ENCODE data around the gene CLEC6A. TPM values are rescaled to one million over a fixed set of nuclear protein-coding genes. Genes with fewer than 3 reads are reported as not detected.
"Not testable (repeated sequence)": the region's sequence is repeated elsewhere in the genome, so short reads cannot be mapped to it uniquely, and the experiment has no call there.

Gene CLEC6A
- polyA plus RNA-seq (2013, experiment 1 of 4): not detected
- 0.18 TPM for polyA plus RNA-seq (2013, experiment 2 of 4)
- polyA plus RNA-seq (2013, experiment 3 of 4): not detected
- not detected for polyA plus RNA-seq (2013, experiment 4 of 4)

GRCh38 chr12:8455727-8456360 is at the start of gene CLEC6A:
Gene CLEC6A (plus strand): TSS chr12:8455962. CDS start chr12:8456112, 150 bp downstream.
- Histone ChIP-seq H3K4me3 (ENCODE audit: insufficient read depth, low read depth, low read length) (no peak within 1 kb of the TSS), H3K36me3 (ENCODE audit: control insufficient read depth, insufficient read depth, low read length) (no peaks in the 10 kb centered on the region), H3K9me3 (ENCODE audit: control insufficient read depth, low read length) (no peaks in the 10 kb centered on the region), H3K27ac (ENCODE audit: insufficient read depth, low read depth, low read length, poor library complexity, severe bottlenecking) (no peak within 1 kb of the TSS), H3K4me1 (ENCODE audit: control insufficient read depth, insufficient read depth, low read length) (no peaks in the 10 kb centered on the region), H3K27me3 (ENCODE audit: control insufficient read depth, insufficient read depth, low read length, poor library complexity, severe bottlenecking) (no peaks in the 10 kb centered on the region)
- 93 to 94% methylated on average over 2 of the region's 2 CpGs for WGBS, 2 experiments

DNA sequence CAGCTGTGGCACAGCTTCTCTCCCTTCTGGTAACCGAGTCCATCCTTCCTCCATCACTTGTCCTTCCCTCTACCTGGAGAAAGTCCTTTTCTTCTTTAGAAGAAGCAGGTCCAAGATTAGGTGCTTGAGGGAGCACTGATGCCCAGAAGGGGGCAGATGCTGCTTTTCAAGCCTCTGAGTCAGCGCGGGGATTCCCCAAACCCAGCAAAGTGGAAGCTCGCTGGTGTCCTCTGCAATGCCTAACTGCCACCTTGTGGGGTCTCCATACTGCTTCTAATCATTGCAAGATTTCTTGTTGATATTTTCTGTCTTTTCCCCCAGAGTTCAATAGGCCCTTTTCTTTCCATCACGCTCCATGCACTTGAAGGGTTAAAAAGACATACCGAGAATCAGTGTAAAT is 36.2 kb upstream of the CLEC6A start:
- H3K4me3 ChIP-seq (ENCODE audit: insufficient read depth, low read depth, low read length); H3K27ac ChIP-seq (ENCODE audit: insufficient read depth, low read depth, low read length, poor library complexity, severe bottlenecking); H3K27me3 ChIP-seq (ENCODE audit: control insufficient read depth, insufficient read depth, low read length, poor library complexity, severe bottlenecking); H3K36me3 ChIP-seq (ENCODE audit: control insufficient read depth, insufficient read depth, low read length); H3K9me3 ChIP-seq (ENCODE audit: control insufficient read depth, low read length); H3K4me1 ChIP-seq (ENCODE audit: control insufficient read depth, insufficient read depth, low read length): not testable (repeated sequence)
- WGBS, 2 experiments: no CpG with 5 or more reads among the region's 6 CpGs

DNA sequence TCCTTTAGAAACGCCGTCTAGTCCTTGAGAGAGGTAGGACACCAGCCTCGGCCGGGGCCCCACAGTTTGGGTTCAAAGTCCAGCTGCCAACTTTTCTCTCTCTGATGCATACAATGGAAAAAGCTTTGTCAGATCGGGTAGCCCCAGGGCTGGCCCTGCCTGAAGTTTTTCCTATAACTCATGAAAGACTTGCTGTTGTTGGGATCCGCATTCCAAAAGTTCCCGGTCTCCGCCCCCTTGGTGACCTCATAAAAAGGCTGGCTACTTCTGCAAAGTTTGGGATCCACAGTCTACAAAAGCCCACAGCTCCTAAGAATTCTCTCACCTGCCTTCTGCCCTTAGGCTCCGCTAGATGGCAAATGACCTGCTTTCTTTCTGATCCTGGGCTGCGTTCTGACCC is 35.3 kb upstream of the CLEC6A start:
- H3K27ac ChIP-seq (ENCODE audit: insufficient read depth, low read depth, low read length, poor library complexity, severe bottlenecking): no peak overlapping the region
- no peaks in the 10 kb centered on the region for H3K9me3 ChIP-seq (ENCODE audit: control insufficient read depth, low read length)
- H3K27me3 ChIP-seq (ENCODE audit: control insufficient read depth, insufficient read depth, low read length, poor library complexity, severe bottlenecking): no peaks in the 10 kb centered on the region
- H3K36me3 ChIP-seq (ENCODE audit: control insufficient read depth, insufficient read depth, low read length): no peaks in the 10 kb centered on the region
- H3K4me3 ChIP-seq (ENCODE audit: insufficient read depth, low read depth, low read length): no peak overlapping the region
- H3K4me1 ChIP-seq (ENCODE audit: control insufficient read depth, insufficient read depth, low read length): no peaks in the 10 kb centered on the region
- WGBS, 2 experiments: no CpG with 5 or more reads among the region's 10 CpGs

DNA sequence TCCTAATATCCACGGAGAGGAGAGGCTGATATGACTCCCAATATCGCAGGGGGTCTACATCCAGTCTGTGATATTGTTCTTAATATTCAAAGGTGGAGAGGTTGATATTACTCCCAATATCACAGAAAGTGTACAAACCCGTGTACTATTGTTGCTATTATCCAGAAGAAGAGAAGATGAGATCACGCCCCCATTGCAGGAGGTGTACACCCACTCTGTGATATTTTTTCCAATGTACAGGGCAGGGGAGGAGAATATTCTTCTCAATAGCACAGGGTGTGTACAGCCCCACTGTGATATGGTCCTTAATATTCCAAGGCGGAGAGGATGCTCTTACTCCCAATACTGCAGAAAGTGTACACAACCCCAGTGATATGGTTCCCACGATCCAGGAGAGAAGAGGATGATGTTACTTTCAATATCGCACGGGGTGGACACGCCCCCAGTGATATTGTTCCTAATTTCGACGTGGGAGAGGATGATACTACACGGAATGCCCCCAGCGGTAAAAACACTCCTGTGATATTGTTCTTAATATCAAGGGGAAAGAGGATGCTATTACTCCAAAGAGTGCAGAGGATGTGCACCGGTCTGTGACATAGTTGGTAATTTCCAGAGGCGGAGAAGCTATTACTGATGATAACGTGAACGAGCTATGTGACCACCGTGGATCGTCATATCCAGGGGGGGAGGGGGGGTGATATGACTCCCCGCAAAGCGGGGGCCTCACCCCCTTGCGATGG is 11.1 kb upstream of the CLEC6A start:
- H3K4me1 ChIP-seq (ENCODE audit: control insufficient read depth, insufficient read depth, low read length); H3K9me3 ChIP-seq (ENCODE audit: control insufficient read depth, low read length); H3K4me3 ChIP-seq (ENCODE audit: insufficient read depth, low read depth, low read length); H3K27me3 ChIP-seq (ENCODE audit: control insufficient read depth, insufficient read depth, low read length, poor library complexity, severe bottlenecking); H3K36me3 ChIP-seq (ENCODE audit: control insufficient read depth, insufficient read depth, low read length); H3K27ac ChIP-seq (ENCODE audit: insufficient read depth, low read depth, low read length, poor library complexity, severe bottlenecking): not testable (repeated sequence)
- WGBS, 2 experiments: 95% methylated on average over 17 to 22 of the region's 22 CpGs

- Histone ChIP-seq H3K4me3 (ENCODE audit: insufficient read depth, low read depth, low read length) (no peak overlapping the region), H3K27ac (ENCODE audit: insufficient read depth, low read depth, low read length, poor library complexity, severe bottlenecking) (no peak overlapping the region), H3K4me1 (ENCODE audit: control insufficient read depth, insufficient read depth, low read length) (no peaks in the 10 kb centered on the region), H3K9me3 (ENCODE audit: control insufficient read depth, low read length) (no peaks in the 10 kb centered on the region), H3K36me3 (ENCODE audit: control insufficient read depth, insufficient read depth, low read length) (no peaks in the 10 kb centered on the region), H3K27me3 (ENCODE audit: control insufficient read depth, insufficient read depth, low read length, poor library complexity, severe bottlenecking) (no peaks in the 10 kb centered on the region)
- 92 to 94% methylated on average over 1 of the region's 2 CpGs for WGBS, 2 experiments
Observed at GRCh38 chr12:8445731-8446130, 10.0 kb upstream of the CLEC6A start.

- 94% methylated on average over 35 of the region's 35 CpGs for WGBS, 2 experiments
- H3K27ac ChIP-seq (ENCODE audit: insufficient read depth, low read depth, low read length, poor library complexity, severe bottlenecking): no peak overlapping the region
- no peaks in the 10 kb centered on the region for H3K36me3 ChIP-seq (ENCODE audit: control insufficient read depth, insufficient read depth, low read length)
- no peak overlapping the region for H3K4me3 ChIP-seq (ENCODE audit: insufficient read depth, low read depth, low read length)
- no peaks in the 10 kb centered on the region for H3K9me3 ChIP-seq (ENCODE audit: control insufficient read depth, low read length)
- H3K4me1 ChIP-seq (ENCODE audit: control insufficient read depth, insufficient read depth, low read length): no peaks in the 10 kb centered on the region
- no peaks in the 10 kb centered on the region for H3K27me3 ChIP-seq (ENCODE audit: control insufficient read depth, insufficient read depth, low read length, poor library complexity, severe bottlenecking)
Observed at GRCh38 chr12:8446642-8447547, 8.9 kb upstream of the CLEC6A start.

DNA sequence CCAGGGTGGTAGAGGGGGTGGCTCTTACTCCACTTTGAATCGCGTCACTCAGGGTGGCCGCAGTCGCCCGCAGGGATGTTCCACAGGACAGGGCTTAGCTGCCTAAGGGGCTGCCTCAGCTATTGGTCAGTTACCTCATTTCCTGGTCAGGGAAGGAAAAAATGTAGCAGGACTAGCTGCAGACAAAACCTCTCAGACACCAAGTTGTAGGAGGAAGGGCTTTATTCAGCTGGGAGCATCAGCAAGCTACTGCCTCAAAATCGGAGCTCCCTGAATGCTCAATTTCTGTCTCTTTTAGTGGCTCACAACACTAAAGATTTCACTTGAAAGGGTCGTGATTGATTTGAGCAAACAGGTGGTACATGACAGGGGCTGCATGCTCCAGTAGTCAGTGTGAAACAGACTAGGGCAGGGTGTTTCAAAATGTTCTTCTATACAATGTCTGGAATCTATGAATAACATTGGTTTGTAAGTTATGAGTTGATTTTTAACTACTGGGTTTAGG is 6.4 kb upstream of the CLEC6A start:
- no peaks in the 10 kb centered on the region for H3K4me1 ChIP-seq (ENCODE audit: control insufficient read depth, insufficient read depth, low read length)
- no peaks in the 10 kb centered on the region for H3K36me3 ChIP-seq (ENCODE audit: control insufficient read depth, insufficient read depth, low read length)
- H3K9me3 ChIP-seq (ENCODE audit: control insufficient read depth, low read length): no peaks in the 10 kb centered on the region
- H3K27ac ChIP-seq (ENCODE audit: insufficient read depth, low read depth, low read length, poor library complexity, severe bottlenecking): no peak overlapping the region
- H3K27me3 ChIP-seq (ENCODE audit: control insufficient read depth, insufficient read depth, low read length, poor library complexity, severe bottlenecking): no peaks in the 10 kb centered on the region
- 68 to 71% methylated on average over 7 of the region's 7 CpGs for WGBS, 2 experiments
- no peak overlapping the region for H3K4me3 ChIP-seq (ENCODE audit: insufficient read depth, low read depth, low read length)

DNA sequence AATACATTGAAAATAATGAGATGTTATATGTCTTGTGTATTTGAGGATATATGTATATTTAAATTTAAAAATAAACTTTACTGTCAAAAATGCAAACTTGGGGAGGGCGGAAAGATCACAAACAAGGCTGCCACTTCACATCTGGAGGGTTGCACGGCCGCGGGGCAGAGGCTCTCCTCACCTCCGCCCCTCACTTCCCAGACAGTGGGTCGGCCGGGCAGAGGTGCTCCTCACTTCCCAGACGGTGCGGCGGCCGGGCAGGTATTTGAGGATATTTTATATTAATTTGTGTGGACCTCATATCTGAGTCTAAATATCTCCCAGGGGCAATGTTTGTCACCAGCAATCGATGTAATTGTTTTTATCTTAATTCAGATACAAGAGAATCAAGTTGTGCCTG is 3.7 kb upstream of the CLEC6A start:
- H3K27ac ChIP-seq (ENCODE audit: insufficient read depth, low read depth, low read length, poor library complexity, severe bottlenecking): no peak overlapping the region
- H3K9me3 ChIP-seq (ENCODE audit: control insufficient read depth, low read length): no peaks in the 10 kb centered on the region
- no peaks in the 10 kb centered on the region for H3K36me3 ChIP-seq (ENCODE audit: control insufficient read depth, insufficient read depth, low read length)
- H3K27me3 ChIP-seq (ENCODE audit: control insufficient read depth, insufficient read depth, low read length, poor library complexity, severe bottlenecking): no peaks in the 10 kb centered on the region
- H3K4me3 ChIP-seq (ENCODE audit: insufficient read depth, low read depth, low read length): no peak overlapping the region
- 90 to 93% methylated on average over 12 of the region's 12 CpGs for WGBS, 2 experiments
- no peaks in the 10 kb centered on the region for H3K4me1 ChIP-seq (ENCODE audit: control insufficient read depth, insufficient read depth, low read length)

- Histone ChIP-seq H3K27me3 (ENCODE audit: control insufficient read depth, insufficient read depth, low read length, poor library complexity, severe bottlenecking) (no peaks in the 10 kb centered on the region), H3K36me3 (ENCODE audit: control insufficient read depth, insufficient read depth, low read length) (no peaks in the 10 kb centered on the region), H3K4me3 (ENCODE audit: insufficient read depth, low read depth, low read length) (no peak overlapping the region), H3K27ac (ENCODE audit: insufficient read depth, low read depth, low read length, poor library complexity, severe bottlenecking) (no peak overlapping the region), H3K9me3 (ENCODE audit: control insufficient read depth, low read length) (no peaks in the 10 kb centered on the region), H3K4me1 (ENCODE audit: control insufficient read depth, insufficient read depth, low read length) (no peaks in the 10 kb centered on the region)
- WGBS, 2 experiments: 60 to 64% methylated on average over 4 of the region's 4 CpGs
Observed at GRCh38 chr12:8453021-8453513, 2.7 kb upstream of the CLEC6A start.
